ENCODE results near the gene SCP2.

SCP2 gene

DNA sequence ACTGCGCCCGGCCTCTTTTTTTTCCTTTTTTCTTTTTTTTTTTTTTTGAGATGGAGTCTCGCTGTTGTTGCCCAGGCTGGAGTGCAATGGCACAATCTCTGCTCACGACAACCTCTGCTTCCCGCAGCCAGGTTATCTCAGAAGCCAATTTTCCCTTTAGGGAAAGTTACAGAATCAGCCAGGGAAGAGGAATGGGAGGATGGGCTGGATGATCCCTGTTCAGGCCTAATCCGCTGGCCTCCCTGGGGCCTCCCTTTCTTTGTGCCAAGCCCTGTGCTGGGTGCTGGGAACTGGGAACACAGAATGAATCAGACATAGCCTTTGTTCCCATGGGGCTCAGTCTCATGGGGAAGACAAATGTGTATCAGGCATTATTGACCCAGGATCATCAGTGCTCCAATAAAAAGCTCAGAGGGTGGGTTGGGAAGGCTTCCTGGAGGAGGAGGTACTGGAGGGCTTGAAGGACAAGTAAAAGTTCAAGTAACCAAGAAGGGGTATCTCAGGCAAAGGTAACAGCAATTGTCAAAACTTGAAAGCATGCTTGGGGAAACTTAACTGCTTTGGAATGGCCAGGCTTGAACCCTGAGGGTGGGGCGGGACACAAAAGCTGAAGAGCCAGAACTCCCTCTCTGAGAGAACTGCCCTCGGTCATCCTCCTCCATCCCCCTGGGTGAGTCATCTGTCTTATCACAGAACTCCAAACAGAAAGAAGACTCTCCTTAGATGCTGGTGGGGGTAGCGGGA is 19.8 kb upstream of the SCP2 start:
- Histone ChIP-seq H2AK5ac (ENCODE audit: low read depth, low read length) (no peak overlapping the region), H2BK5ac (ENCODE audit: low read length) (no peak overlapping the region), H4K8ac (ENCODE audit: low read depth, low read length) (no peak overlapping the region), H3K36me3 (replicated peaks in 1 of 2; ENCODE audit: control insufficient read depth in 2 of 2, insufficient read depth in 2 of 2, low read length in 2 of 2) (no peaks in the 10 kb centered on the region), H2BK15ac (ENCODE audit: low read length) (no peak overlapping the region), H2BK12ac (ENCODE audit: low read length) (no peak overlapping the region), H2BK120ac (ENCODE audit: low read depth, low read length) (no peak overlapping the region), H3K9ac (ENCODE audit: low read depth, low read length, poor library complexity) (no peak overlapping the region), H3K79me1 (ENCODE audit: low read depth, low read length) (no peaks in the 10 kb centered on the region), H3K4me3 (ENCODE audit: low read length in 2 of 2) (no peak overlapping the region), H3K9me3 (replicated peaks in 1 of 2; ENCODE audit: control insufficient read depth in 2 of 2, insufficient read depth in 1 of 2, low read depth in 1 of 2, low read length in 2 of 2) (no peaks in the 10 kb centered on the region), H3K27me3 (ENCODE audit: control insufficient read depth in 3 of 3, insufficient read depth in 3 of 3, low read depth in 1 of 3, low read length in 3 of 3) (peaks cover 0 to 2% (median 0%) of the 10 kb centered on the region in 3 experiments), H3K4ac (ENCODE audit: low read length) (no peak overlapping the region), H3K4me1 (ENCODE audit: control insufficient read depth in 2 of 2, insufficient read depth in 1 of 2, low read depth in 1 of 2, low read length in 2 of 2) (peaks cover 0 to 3% of the 10 kb centered on the region in 2 donors), H3K27ac (replicated peaks; ENCODE audit: low read length) (no peak overlapping the region), H4K91ac (ENCODE audit: low read depth, low read length, poor library complexity) (no peak overlapping the region), H3K23ac (ENCODE audit: low read depth, low read length, poor library complexity) (no peak overlapping the region), H3K14ac (ENCODE audit: low read length) (no peak overlapping the region), H2AFZ (ENCODE audit: low read length) (no peak overlapping the region), H3K18ac (ENCODE audit: low read length) (no peak overlapping the region), H3K4me2 (ENCODE audit: insufficient read depth, low read length, poor library complexity, severe bottlenecking) (no peak overlapping the region)
- no peak for DNase-seq (ENCODE audit: low spot score)
- no CpG with 5 or more reads among the region's 9 CpGs for WGBS, 2 donors (ENCODE audit: extremely low coverage in 2 of 2, insufficient read length in 2 of 2, insufficient replicate concordance in 1 of 2)

DNA sequence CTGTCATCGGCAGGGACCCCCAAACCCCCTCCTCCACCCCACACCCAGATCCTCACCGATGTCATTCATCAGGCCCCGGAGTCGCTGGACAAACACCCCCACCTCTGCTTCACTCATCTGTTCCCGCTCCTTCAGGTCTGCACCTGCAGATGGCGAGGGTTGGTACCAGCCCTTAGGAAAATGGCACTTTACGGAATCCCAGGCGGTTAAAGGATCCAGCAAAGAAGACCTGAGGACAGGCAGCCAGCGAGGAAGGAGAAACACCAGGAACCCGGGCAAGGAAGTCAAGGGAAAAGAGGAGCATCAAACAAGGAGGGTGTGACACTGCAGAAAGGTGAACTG is 19.3 kb upstream of the SCP2 start:
- DNase-seq (ENCODE audit: low spot score) = no peak
- no peak overlapping the region for H2BK120ac ChIP-seq (ENCODE audit: low read depth, low read length)
- no CpG with 5 or more reads among the region's 10 CpGs for WGBS, 2 donors (ENCODE audit: extremely low coverage in 2 of 2, insufficient read length in 2 of 2, insufficient replicate concordance in 1 of 2)
- no peak overlapping the region for H3K14ac ChIP-seq (ENCODE audit: low read length)
- no peak overlapping the region for H3K9ac ChIP-seq (ENCODE audit: low read depth, low read length, poor library complexity)
- H3K4me1 ChIP-seq (ENCODE audit: control insufficient read depth in 2 of 2, insufficient read depth in 1 of 2, low read depth in 1 of 2, low read length in 2 of 2) = peaks cover 0 to 3% of the 10 kb centered on the region in 2 donors
- H3K27me3 ChIP-seq (ENCODE audit: control insufficient read depth in 3 of 3, insufficient read depth in 3 of 3, low read depth in 1 of 3, low read length in 3 of 3) = peaks cover 0 to 4% (median 0%) of the 10 kb centered on the region in 3 experiments
- H3K4me2 ChIP-seq (ENCODE audit: insufficient read depth, low read length, poor library complexity, severe bottlenecking) = no peak overlapping the region
- no peak overlapping the region for H2BK15ac ChIP-seq (ENCODE audit: low read length)
- H3K18ac ChIP-seq (ENCODE audit: low read length) = no peak overlapping the region
- no peak overlapping the region for H2BK5ac ChIP-seq (ENCODE audit: low read length)
- H4K91ac ChIP-seq (ENCODE audit: low read depth, low read length, poor library complexity) = no peak overlapping the region
- no peak overlapping the region for H4K8ac ChIP-seq (ENCODE audit: low read depth, low read length)
- no peaks in the 10 kb centered on the region for H3K36me3 ChIP-seq (replicated peaks in 1 of 2; ENCODE audit: control insufficient read depth in 2 of 2, insufficient read depth in 2 of 2, low read length in 2 of 2)
- H3K23ac ChIP-seq (ENCODE audit: low read depth, low read length, poor library complexity) = no peak overlapping the region
- H2BK12ac ChIP-seq (ENCODE audit: low read length) = no peak overlapping the region
- no peaks in the 10 kb centered on the region for H3K9me3 ChIP-seq (replicated peaks in 1 of 2; ENCODE audit: control insufficient read depth in 2 of 2, insufficient read depth in 1 of 2, low read depth in 1 of 2, low read length in 2 of 2)
- no peak overlapping the region for H3K4me3 ChIP-seq (ENCODE audit: low read length in 2 of 2)
- H3K4ac ChIP-seq (ENCODE audit: low read length) = no peak overlapping the region
- no peaks in the 10 kb centered on the region for H3K79me1 ChIP-seq (ENCODE audit: low read depth, low read length)
- peak overlapping the region; percentile 14 for H2AK5ac ChIP-seq (ENCODE audit: low read depth, low read length)
- H2AFZ ChIP-seq (ENCODE audit: low read length) = no peak overlapping the region
- H3K27ac ChIP-seq (replicated peaks; ENCODE audit: low read length) = no peak overlapping the region

DNA sequence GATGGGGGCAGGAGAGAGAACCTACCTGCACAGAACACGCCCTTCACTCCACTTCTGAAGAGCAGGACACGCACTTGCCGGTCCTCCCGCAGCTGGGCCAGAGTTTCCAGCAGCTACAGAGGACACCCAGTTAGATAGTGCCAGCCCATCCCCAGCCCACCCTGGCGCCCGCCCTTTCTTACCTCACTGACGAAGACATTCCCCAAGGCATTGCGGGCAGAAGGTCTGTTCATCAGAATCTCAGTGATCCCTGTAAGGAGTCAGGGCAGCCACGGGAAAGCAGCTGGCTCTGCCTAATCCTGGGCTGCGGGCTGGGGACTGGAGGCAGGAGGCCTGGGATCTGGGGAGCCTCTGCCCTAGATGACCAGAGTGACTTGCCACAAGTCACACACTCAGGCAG is 15.5 kb upstream of the SCP2 start:
- Histone ChIP-seq H2BK12ac (ENCODE audit: low read length) (no peak overlapping the region), H3K4ac (ENCODE audit: low read length) (no peak overlapping the region), H3K79me1 (ENCODE audit: low read depth, low read length) (no peaks in the 10 kb centered on the region), H3K18ac (ENCODE audit: low read length) (peak overlapping the region; percentile 30), H2AFZ (ENCODE audit: low read length) (no peak overlapping the region), H2AK5ac (ENCODE audit: low read depth, low read length) (peak overlapping the region; percentile 67), H2BK5ac (ENCODE audit: low read length) (no peak overlapping the region), H4K8ac (ENCODE audit: low read depth, low read length) (no peak overlapping the region), H4K91ac (ENCODE audit: low read depth, low read length, poor library complexity) (no peak overlapping the region), H2BK15ac (ENCODE audit: low read length) (no peak overlapping the region), H3K9me3 (replicated peaks in 1 of 2; ENCODE audit: control insufficient read depth in 2 of 2, insufficient read depth in 1 of 2, low read depth in 1 of 2, low read length in 2 of 2) (no peaks in the 10 kb centered on the region), H3K4me3 (ENCODE audit: low read length in 2 of 2) (no peak overlapping the region), H3K36me3 (replicated peaks in 1 of 2; ENCODE audit: control insufficient read depth in 2 of 2, insufficient read depth in 2 of 2, low read length in 2 of 2) (no peaks in the 10 kb centered on the region), H3K14ac (ENCODE audit: low read length) (no peak overlapping the region), H3K4me2 (ENCODE audit: insufficient read depth, low read length, poor library complexity, severe bottlenecking) (no peak overlapping the region), H3K4me1 (ENCODE audit: control insufficient read depth in 2 of 2, insufficient read depth in 1 of 2, low read depth in 1 of 2, low read length in 2 of 2) (peaks cover 0 to 1% of the 10 kb centered on the region in 2 donors), H2BK120ac (ENCODE audit: low read depth, low read length) (no peak overlapping the region), H3K27ac (replicated peaks; ENCODE audit: low read length) (no peak overlapping the region), H3K9ac (ENCODE audit: low read depth, low read length, poor library complexity) (peak overlapping the region; percentile 55), H3K23ac (ENCODE audit: low read depth, low read length, poor library complexity) (no peak overlapping the region), H3K27me3 (ENCODE audit: control insufficient read depth in 3 of 3, insufficient read depth in 3 of 3, low read depth in 1 of 3, low read length in 3 of 3) (peaks cover 0 to 34% (median 0%) of the 10 kb centered on the region in 3 experiments)
- no CpG with 5 or more reads among the region's 10 CpGs for WGBS, 2 donors (ENCODE audit: extremely low coverage in 2 of 2, insufficient read length in 2 of 2, insufficient replicate concordance in 1 of 2)
- no peak for DNase-seq (ENCODE audit: low spot score)

DNA sequence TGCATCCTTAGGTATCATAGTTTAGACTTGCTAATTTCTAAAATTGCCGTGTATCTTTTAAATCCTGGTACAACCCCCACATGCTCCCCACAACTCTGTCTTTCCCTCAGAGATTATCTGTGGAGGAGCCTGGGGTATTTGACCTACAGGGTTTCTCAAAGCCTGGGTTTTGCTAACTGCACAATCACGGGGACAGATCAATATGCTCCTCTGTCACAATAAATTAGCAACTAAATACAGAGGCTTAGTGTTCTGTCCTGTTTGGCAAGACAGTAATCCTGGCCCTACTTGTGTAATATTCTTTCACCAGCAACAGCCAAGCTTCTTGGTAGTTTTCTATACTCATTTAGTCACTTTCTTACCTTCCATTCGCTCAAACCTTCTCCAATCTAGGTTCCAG is 14.1 kb upstream of the SCP2 start:
- Histone ChIP-seq H3K27me3 (ENCODE audit: control insufficient read depth in 3 of 3, insufficient read depth in 3 of 3, low read depth in 1 of 3, low read length in 3 of 3) (peaks cover 0 to 41% (median 0%) of the 10 kb centered on the region in 3 experiments), H3K9ac (ENCODE audit: low read depth, low read length, poor library complexity) (no peak overlapping the region), H2BK5ac (ENCODE audit: low read length) (no peak overlapping the region), H3K4me3 (ENCODE audit: low read length in 2 of 2) (no peak overlapping the region), H2BK120ac (ENCODE audit: low read depth, low read length) (no peak overlapping the region), H3K18ac (ENCODE audit: low read length) (no peak overlapping the region), H3K4me1 (ENCODE audit: control insufficient read depth in 2 of 2, insufficient read depth in 1 of 2, low read depth in 1 of 2, low read length in 2 of 2) (peaks cover 0 to 1% of the 10 kb centered on the region in 2 donors), H2AK5ac (ENCODE audit: low read depth, low read length) (no peak overlapping the region), H3K36me3 (replicated peaks in 1 of 2; ENCODE audit: control insufficient read depth in 2 of 2, insufficient read depth in 2 of 2, low read length in 2 of 2) (no peaks in the 10 kb centered on the region), H3K79me1 (ENCODE audit: low read depth, low read length) (no peaks in the 10 kb centered on the region), H3K27ac (replicated peaks; ENCODE audit: low read length) (no peak overlapping the region), H3K4ac (ENCODE audit: low read length) (no peak overlapping the region), H2BK15ac (ENCODE audit: low read length) (no peak overlapping the region), H3K9me3 (replicated peaks in 1 of 2; ENCODE audit: control insufficient read depth in 2 of 2, insufficient read depth in 1 of 2, low read depth in 1 of 2, low read length in 2 of 2) (no peaks in the 10 kb centered on the region), H2BK12ac (ENCODE audit: low read length) (no peak overlapping the region), H4K91ac (ENCODE audit: low read depth, low read length, poor library complexity) (no peak overlapping the region), H3K23ac (ENCODE audit: low read depth, low read length, poor library complexity) (no peak overlapping the region), H4K8ac (ENCODE audit: low read depth, low read length) (no peak overlapping the region), H3K4me2 (ENCODE audit: insufficient read depth, low read length, poor library complexity, severe bottlenecking) (no peak overlapping the region), H2AFZ (ENCODE audit: low read length) (no peak overlapping the region), H3K14ac (ENCODE audit: low read length) (no peak overlapping the region)
- WGBS, 2 donors (ENCODE audit: extremely low coverage in 2 of 2, insufficient read length in 2 of 2, insufficient replicate concordance in 1 of 2) = no CpG with 5 or more reads among the region's 3 CpGs
- DNase-seq (ENCODE audit: low spot score) = no peak

Data from neuronal stem cell (in vitro differentiated cells).